Measurements from ENCODE around the gene INPP5D.

- TF ChIP-seq, protein P1, sequence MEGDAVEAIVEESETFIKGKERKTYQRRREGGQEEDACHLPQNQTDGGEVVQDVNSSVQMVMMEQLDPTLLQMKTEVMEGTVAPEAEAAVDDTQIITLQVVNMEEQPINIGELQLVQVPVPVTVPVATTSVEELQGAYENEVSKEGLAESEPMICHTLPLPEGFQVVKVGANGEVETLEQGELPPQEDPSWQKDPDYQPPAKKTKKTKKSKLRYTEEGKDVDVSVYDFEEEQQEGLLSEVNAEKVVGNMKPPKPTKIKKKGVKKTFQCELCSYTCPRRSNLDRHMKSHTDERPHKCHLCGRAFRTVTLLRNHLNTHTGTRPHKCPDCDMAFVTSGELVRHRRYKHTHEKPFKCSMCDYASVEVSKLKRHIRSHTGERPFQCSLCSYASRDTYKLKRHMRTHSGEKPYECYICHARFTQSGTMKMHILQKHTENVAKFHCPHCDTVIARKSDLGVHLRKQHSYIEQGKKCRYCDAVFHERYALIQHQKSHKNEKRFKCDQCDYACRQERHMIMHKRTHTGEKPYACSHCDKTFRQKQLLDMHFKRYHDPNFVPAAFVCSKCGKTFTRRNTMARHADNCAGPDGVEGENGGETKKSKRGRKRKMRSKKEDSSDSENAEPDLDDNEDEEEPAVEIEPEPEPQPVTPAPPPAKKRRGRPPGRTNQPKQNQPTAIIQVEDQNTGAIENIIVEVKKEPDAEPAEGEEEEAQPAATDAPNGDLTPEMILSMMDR (IDR thresholded peaks at IDR 0.05): no peak
- no peak for TF ChIP-seq POLR2AphosphoS5 (IDR thresholded peaks at IDR 0.05)
These were observed 37.0 kb upstream of the INPP5D start for GRCh38 chr2:233023007-233023760.
